HFFc6 (cell line): ENCODE results near the gene PFN1. TPM values are rescaled to one million over a fixed set of nuclear protein-coding genes. Genes with fewer than 3 reads are reported as not detected.
A peak's percentile ranks its signal among the peaks of the same experiment; 100 is the strongest.

Experiments
- DNase-seq: peaks from one replicate; pipeline ENCODE4 v3.0.0-alpha.2; 2018
- H3K27ac Mint-ChIP-seq: 2 replicates; pipeline ENCODE4 v1.8.0; 2020; ENCODE audit warnings: mild to moderate bottlenecking, mixed read lengths
- H3K27me3 Mint-ChIP-seq: 2 replicates; pipeline ENCODE4 v1.8.0; 2021; ENCODE audit warnings: mild to moderate bottlenecking, moderate library complexity, mixed read lengths; ENCODE audit not compliant: insufficient read depth
- H3K36me3 Mint-ChIP-seq: 2 replicates; pipeline ENCODE4 v1.8.0; 2021; ENCODE audit warnings: low read depth, mixed read lengths
- H3K4me1 Mint-ChIP-seq: 2 replicates; pipeline ENCODE4 v1.8.0; 2020; ENCODE audit warnings: low read depth, mixed read lengths
- H3K4me3 Mint-ChIP-seq: 2 replicates; pipeline ENCODE4 v1.8.0; 2020; ENCODE audit warnings: mild to moderate bottlenecking, moderate library complexity, mixed read lengths
- H3K9me3 Mint-ChIP-seq: 2 replicates; pipeline ENCODE4 v1.8.0; 2020; ENCODE audit warnings: mild to moderate bottlenecking, mixed read lengths
- total RNA-seq, 6 experiments: library from RNA; stranded (reverse); fragmentation: NEBNext Ultra II Directional; extraction: Animal tissue kit (Norgen Biotek cat#: 25700); gene quantifications; 2 replicates in 1 of 6; 3 replicates in 5 of 6; pipeline ENCODE4 v1.2.3, GENCODE V29; 2021
- TF ChIP-seq, protein P1 (sequence below): fragments of 200-600 bp; sonication (generic); IDR thresholded peaks from 2 replicates; pipeline ENCODE4 v1.5.0; 2021; ENCODE audit warnings: antibody characterized with exemption, mild to moderate bottlenecking

PFN1 gene
- total RNA-seq, 6 experiments from 2014 or later, result 1,630 to 1,970 (median 1,832) TPM

DNA sequence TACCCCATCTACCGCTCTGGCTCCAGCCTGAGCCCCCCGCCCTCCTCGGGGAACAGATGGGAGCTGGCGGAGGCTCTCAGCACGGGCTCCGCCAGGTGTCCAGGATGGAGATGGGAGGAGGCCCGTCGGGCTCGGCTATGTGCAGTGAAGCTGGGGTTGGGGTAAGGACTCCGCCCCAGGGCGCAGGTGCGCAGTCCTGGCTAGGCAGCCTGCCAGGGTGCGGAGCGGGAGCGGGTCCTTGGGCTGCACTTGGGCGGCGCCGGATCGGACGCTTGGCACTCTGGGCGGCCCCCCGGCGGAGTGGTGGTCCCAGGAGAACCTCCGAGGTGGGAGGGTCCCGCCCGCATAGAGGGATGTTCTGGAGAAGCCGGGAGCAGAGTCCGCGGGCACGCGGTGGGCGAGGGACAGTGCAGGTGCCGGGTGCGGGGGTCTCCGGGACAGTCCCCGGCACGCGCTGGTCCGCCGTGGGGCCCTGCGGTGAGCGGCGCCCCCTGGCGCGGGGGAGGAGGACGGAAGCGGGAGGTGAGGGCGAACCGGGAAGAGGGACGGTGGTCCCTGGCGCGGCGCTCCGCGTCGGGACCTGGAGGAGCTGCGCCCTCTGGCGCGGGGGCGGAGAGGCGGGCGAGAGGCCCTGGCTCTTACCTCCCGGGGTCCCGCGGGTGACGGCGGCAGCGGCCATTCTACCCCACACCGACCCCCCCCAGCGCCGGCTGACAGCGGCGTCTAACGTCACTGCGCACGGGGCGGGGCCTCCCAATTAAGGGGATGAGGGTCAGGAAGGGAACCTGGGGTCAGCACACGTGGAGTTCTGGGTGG is 38.8 kb upstream of the PFN1 start, which contains the start of gene CAMTA2:
TSS of gene CAMTA2 (minus strand) at position 725 of the 816 bp plus-strand sequence. CDS start 1,453 bp downstream, outside the sequence.
- H3K27me3 Mint-ChIP-seq, result peaks cover 1% of the 10 kb centered on the region
- peaks cover 34% of the 10 kb centered on the region for H3K36me3 Mint-ChIP-seq
- no peaks in the 10 kb centered on the region for H3K9me3 Mint-ChIP-seq
- H3K27ac Mint-ChIP-seq, result peak within 1 kb of the TSS; percentile 93
- peaks cover 56% of the 10 kb centered on the region for H3K4me1 Mint-ChIP-seq
- peak within 1 kb of the TSS; percentile 94 for H3K4me3 Mint-ChIP-seq
- DNase-seq, result peak; percentile 49
- TF ChIP-seq, protein P1, sequence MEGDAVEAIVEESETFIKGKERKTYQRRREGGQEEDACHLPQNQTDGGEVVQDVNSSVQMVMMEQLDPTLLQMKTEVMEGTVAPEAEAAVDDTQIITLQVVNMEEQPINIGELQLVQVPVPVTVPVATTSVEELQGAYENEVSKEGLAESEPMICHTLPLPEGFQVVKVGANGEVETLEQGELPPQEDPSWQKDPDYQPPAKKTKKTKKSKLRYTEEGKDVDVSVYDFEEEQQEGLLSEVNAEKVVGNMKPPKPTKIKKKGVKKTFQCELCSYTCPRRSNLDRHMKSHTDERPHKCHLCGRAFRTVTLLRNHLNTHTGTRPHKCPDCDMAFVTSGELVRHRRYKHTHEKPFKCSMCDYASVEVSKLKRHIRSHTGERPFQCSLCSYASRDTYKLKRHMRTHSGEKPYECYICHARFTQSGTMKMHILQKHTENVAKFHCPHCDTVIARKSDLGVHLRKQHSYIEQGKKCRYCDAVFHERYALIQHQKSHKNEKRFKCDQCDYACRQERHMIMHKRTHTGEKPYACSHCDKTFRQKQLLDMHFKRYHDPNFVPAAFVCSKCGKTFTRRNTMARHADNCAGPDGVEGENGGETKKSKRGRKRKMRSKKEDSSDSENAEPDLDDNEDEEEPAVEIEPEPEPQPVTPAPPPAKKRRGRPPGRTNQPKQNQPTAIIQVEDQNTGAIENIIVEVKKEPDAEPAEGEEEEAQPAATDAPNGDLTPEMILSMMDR, result peak; percentile 85

DNA sequence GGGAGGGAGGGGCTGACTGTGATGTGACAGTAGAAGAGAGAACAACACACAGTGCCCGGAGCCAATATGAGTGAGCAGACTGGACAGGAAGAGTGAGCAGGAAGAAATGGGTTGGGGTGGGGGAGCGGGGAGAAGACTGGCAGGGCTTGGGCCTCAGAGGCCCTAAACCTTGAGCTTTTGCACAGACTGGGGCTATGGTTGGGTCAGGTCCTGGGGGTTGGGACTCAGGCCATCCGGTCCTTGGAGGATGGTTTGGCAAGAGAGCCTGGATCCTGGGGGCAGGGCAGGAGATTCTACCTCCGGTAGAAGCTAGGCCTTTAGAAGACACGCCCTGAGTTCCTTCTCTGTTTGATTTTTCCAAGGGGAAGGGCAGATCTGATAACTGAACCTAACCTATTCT is 38.1 kb upstream of the PFN1 start:
- no peaks in the 10 kb centered on the region for H3K9me3 Mint-ChIP-seq
- H3K4me1 Mint-ChIP-seq, result peaks cover 58% of the 10 kb centered on the region
- H3K27me3 Mint-ChIP-seq, result peaks cover 1% of the 10 kb centered on the region; the same call in 1 of the 2 replicates
- TF ChIP-seq, protein P1, result no peak
- no peak for DNase-seq
- peaks cover 34% of the 10 kb centered on the region for H3K36me3 Mint-ChIP-seq
- H3K27ac Mint-ChIP-seq, result peak overlapping the region; percentile 93
- peak overlapping the region; percentile 94 for H3K4me3 Mint-ChIP-seq

GRCh38 chr17:4982305-4982704 is 34.0 kb upstream of the PFN1 start:
- Mint-ChIP-seq H3K36me3 (peaks cover 29% of the 10 kb centered on the region), H3K9me3 (no peaks in the 10 kb centered on the region), H3K27me3 (peaks cover 3% of the 10 kb centered on the region), H3K4me3 (no peak overlapping the region), H3K27ac (0 out of 2 replicates have a peak overlapping the region, but pooled peaks have one; percentile 45), H3K4me1 (peaks cover 38% of the 10 kb centered on the region)
- DNase-seq, result no peak
- TF ChIP-seq, protein P1, result no peak

GRCh38 chr17:4980644-4981216 is 32.4 kb upstream of the PFN1 start:
- Mint-ChIP-seq H3K9me3 (no peaks in the 10 kb centered on the region), H3K4me3 (no peak overlapping the region), H3K36me3 (peaks cover 26% of the 10 kb centered on the region), H3K27ac (no peak overlapping the region; the same call in none of the 2 replicates), H3K27me3 (peaks cover 3% of the 10 kb centered on the region), H3K4me1 (peaks cover 28% of the 10 kb centered on the region)
- TF ChIP-seq, protein P1, result peak; percentile 87
- DNase-seq, result no peak

DNA sequence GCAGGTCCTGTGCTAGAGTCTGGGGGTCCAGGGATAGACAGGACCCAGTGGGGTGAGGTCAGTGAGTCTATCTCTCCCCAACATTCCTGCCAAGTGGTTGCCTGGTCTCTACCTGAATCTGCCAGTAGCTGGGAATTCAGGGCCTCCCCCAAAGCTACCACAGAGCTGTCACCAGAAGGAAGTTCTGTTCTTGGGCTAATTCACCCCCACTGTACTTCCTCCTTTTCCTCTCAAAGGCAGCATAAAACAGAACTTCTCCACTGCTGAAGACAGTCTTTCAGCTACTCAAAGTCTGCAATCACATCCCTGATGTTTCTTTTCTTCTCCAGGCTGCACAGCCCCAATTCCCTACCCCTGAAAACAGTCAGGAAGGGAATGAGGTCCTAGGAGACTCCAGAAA is 30.4 kb upstream of the PFN1 start:
- Mint-ChIP-seq H3K9me3 (no peaks in the 10 kb centered on the region), H3K27me3 (peaks cover 3% of the 10 kb centered on the region), H3K4me1 (peaks cover 18% of the 10 kb centered on the region), H3K4me3 (no peak overlapping the region), H3K27ac (no peak overlapping the region), H3K36me3 (peaks cover 19% of the 10 kb centered on the region)
- TF ChIP-seq, protein P1, result no peak
- DNase-seq, result no peak
